Spleen (tissue), 7 donors: ENCODE data around the gene ARG1.

Source experiments
- CTCF ChIP-seq, 11 experiments: fragments of 200-600 bp in 7 of 11; fragments of 450-650 bp in 4 of 11; sonication (generic) in 4 of 11; IDR thresholded peaks in 8 of 11; conservative IDR thresholded peaks in 3 of 11; 1 replicate in 7 of 11; 2 replicates in 4 of 11; pipeline versions ENCODE4 v1.4.0 to v1.8.0; 2016 to 2021; ENCODE audit warnings: antibody characterized with exemption in 11 of 11, inconsistent platforms in 4 of 11, mild to moderate bottlenecking in 1 of 11
- POLR2A ChIP-seq, 3 donors: fragments of 450-650 bp; IDR thresholded peaks; one replicate each; pipeline ENCODE4 v1.5.1; 2017; ENCODE audit warnings: antibody characterized with exemption in 3 of 3, mild to moderate bottlenecking in 1 of 3
- POLR2AphosphoS5 ChIP-seq, 3 donors: sonication (generic); formaldehyde crosslinking; IDR thresholded peaks; one replicate each; pipeline ENCODE4 v1.5.1; 2017; ENCODE audit warnings: antibody characterized with exemption in 3 of 3
- donor health status: DM: no; HTN: no; CAD: no; lungs with moderate emphysema.
- donor health status: DM: no; HTN: no; CAD: no.
- donor health status: DM: no; HTN: no; CAD: no.

- TF ChIP-seq CTCF (IDR thresholded peaks at IDR 0.05 in 8 of 11, conservative IDR thresholded peaks at IDR 0.05 in 3 of 11) = no peak
- no peak for TF ChIP-seq POLR2A (IDR thresholded peaks at IDR 0.05)
- no peak for TF ChIP-seq POLR2AphosphoS5 (IDR thresholded peaks at IDR 0.05)
Measured at GRCh38 chr6:131581523-131581922, 8.5 kb downstream of the ARG1 start.
